ENCODE results near the gene INSYN2B.
"Not testable (repeated sequence)": the region's sequence is repeated elsewhere in the genome, so short reads cannot be mapped to it uniquely, and the experiment has no call there.

INSYN2B gene

DNA sequence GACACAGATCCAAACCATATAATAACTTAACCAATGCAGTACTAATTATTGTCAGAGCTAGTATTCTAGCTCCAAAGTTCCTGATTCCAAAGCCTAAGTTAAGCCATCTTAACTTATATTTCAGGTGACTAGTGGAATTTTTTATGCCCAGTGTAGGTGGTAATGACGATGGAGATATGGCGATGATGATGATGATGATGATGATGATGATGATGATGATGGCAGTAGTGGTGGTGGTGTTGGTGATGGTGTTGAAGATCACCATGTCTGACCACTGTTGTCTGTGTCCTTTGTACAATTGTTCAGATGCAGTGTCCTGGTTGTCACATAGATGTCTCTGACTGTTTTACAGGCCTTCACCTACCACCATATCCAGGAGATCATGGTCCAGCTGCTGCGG, 139.9 kb downstream of the INSYN2B start:
- no peak for DNase-seq

DNA sequence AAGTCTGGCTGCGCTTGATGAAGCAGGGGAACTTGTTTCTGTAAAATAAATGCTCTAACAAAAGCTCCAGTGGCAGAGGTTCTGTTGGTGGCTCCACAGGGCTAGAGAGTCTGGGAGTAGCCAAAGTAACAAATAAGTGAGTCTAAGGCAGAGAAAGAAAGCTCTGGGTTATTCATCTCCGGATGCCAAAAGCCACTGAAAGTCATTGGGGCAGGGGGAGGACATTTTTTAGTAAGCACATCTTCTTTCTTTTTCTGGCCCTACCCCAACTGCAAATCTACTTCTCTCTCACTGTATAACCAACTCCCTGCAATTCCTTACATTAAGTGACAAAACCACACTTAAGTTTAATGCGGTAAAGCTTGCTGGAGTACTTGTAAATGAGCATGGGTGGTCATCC, 141.6 kb downstream of the INSYN2B start:
- no peak for DNase-seq

DNA sequence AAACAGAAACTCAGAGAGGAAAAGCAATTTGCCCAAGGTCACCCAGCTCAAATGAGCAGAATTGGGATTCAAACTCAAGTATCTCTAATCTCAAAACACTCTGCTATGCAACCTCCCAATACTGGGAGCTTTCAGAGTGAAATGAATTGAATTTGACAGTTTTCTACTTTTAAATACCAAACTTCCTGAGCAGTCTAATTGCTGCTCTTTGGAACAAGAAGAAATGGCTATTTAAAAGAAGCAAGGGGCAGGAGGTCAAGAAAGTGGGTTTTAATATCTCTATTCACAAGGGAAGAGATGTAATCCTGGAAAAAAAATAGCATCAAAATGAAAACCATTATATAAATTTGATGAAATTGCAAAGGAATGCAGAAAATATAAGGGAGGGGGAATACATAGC, 142.6 kb downstream of the INSYN2B start:
- no peak for DNase-seq

DNA sequence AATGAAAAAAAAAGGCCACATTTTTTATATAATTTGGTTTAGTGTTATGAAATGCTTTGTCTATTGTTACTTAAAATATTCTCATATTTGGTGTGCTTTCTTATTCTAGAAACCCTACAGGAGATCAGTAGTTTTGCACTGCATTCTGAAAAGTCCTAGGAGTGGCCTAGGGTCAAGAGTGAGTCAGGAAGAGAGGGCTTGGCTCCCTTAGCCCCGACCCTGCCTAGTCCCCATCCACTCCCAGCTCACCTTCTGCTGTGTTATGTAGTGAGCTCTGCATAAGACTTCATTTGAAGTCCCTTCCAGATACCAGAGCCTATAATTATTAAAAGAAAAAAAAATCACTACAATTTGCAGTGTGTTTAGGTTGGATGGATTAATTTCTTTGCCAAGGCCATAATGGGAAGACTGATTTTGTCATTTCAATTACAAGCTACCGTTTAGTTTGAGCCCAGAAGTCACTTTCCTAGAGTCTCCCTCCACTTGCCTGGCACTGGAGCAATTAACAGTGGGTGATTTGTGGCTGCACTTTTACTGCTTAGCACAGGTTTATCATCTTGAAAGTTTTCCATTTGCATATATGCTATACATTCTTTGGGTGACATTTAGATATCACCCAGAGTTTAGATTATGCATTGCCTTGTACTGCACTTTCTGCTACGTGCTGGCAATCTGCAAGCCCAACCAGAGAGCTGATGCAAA, 143.3 kb downstream of the INSYN2B start:
- no peak for DNase-seq

DNA sequence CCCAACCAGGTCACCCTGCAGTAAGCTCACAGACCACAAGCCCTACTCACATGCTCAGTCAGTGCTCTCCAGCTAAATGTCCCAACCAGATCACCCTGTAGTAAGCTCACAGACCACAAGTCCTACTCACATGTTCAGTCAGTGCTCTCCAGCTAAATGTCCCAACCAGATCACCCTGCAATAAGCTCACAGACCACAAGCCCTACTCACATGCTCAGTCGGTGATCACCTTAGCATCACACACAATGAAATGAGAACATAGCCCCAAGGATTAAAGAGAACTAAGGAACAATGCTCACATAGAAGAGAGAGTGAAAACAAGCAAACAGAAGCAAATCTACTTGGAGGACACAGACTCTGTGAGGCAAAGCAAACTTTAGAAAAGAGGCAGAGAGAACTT, 145.8 kb downstream of the INSYN2B start:
- not testable (repeated sequence) for DNase-seq

DNA sequence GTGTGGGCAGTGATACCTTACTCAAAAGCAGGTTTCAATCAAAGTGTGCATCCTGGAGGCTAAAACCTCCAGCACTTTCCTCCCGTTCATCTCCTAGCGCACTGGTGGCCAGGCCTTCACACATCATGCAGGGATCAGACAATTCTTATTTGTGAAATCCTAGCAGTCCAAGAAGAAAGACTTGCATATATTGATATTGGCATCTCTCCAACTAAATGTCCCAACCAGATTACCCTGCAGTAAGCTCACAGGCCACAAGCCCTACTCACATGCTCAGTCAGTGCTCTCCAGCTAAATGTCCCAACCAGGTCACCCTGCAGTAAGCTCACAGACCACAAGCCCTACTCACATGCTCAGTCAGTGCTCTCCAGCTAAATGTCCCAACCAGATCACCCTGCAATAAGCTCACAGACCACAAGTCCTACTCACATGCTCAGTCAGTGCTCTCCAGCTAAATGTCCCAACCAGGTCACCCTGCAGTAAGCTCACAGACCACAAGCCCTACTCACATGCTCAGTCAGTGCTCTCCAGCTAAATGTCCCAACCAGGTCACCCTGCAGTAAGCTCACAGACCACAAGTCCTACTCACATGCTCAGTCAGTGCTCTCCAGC, 146.5 kb downstream of the INSYN2B start:
- not testable (repeated sequence) for DNase-seq

DNA sequence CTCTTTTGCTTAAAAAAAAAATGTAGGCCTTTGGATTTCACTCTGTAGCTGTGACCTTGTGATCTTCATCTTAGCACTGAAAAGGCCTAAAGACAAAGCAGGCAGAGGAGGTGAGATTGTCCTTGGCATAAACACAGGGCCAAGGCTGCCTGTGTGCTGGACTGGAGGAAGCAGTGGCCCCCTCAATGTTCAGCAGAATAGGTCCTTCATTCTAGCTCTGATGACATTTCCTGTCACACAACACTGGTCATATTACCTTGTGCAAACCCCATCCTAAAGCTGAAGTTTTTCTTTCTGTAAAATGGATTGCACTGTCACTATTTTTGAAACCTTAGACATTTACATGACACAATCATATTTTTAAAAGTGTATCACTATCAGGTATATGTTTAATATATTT, 147.4 kb downstream of the INSYN2B start:
- DNase-seq = no peak

DNA sequence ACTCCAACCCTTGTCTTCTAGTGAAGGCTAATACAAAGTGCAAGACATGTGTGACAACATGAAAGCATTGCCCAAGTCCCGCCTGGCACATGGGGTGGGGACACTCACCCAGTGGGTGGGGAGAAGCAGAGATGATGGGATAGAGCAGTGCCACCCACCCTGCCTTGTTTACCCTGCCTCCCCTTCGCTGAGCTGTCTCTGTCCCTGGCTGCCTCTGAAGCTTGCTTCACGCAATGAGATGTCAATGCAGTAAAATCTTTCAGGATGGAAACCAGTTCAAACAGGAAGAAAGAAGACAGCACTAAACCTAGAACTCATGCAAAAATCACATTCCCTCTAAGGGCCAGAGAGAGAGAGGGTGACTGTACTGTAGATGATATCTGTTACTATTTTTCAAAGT, 148.0 kb downstream of the INSYN2B start:
- DNase-seq = no peak

DNA sequence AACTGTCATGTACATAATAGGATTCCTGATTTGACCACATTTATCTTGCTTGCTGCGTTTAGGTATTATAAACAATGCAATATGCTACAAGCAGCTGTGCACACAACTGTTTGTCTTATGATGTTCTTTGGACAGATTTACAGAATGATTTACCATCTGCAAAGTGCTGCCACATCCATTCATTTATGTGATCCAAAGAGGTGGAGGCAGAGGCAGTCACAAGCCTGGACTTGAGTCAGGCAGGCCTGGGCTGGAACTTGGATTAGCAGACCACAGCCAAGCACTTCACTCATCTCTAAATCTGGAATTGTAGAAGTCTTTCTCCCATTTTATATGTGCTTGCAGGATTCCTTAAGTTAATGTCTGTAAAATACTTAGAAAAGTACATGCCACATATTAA, 149.0 kb downstream of the INSYN2B start:
- no peak for DNase-seq

DNA sequence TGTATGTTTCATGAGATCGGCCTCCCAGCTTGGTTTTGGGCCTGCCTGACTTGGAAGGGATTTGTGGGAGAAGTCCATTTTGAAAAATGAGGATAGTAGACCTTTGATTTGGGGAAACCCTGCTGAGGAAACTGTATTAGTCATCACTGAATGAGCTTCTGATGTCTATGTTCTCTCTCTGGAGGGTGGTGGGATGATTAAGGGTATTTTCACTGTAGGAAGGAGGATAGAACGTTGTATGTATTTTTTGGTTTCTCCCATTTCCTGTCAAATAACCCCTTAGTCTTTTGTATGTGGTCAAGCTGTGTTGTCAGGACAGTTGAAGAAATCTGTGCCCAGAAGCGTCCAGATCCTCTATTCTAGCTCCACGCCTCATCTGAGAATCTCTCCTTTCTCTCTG, 151.9 kb downstream of the INSYN2B start:
- DNase-seq = no peak

DNA sequence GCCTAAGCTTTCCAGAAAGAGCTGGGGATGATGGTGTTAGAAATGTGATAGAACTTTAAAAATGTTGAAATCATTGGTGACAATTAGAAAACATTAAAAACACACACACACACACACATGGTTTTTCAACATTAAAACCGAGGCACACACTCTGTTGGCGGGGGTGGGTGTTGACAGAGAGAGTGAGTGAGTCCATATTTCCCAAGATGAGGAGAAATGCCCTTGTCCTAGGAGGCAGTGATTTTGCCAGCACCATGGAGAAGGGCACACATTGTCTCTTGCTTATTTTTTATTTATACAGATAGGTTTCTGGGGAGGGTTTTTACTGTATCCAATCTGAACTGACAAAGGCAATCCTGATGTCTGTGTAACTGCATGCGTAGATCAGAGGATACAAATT, 152.5 kb downstream of the INSYN2B start:
- DNase-seq = no peak

DNA sequence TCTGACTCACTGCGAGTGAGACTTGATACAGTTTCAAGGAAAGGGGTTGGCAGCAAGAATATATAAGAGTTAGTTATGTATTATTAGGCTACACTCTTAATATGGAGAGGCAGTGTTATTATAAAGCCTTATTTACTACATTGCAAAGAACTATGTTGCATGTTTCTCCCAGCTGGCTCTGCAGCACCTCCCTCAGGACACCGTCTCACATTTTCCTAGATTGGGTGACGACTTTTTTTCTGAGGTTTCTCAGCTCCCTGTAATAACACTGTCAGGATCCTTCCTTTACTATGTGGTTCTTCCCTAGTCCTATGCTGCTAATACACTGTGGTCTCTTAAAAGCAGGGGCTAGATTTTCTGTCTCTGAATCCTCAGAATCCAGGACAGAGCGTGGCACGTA, 153.7 kb downstream of the INSYN2B start:
- no peak for DNase-seq

DNA sequence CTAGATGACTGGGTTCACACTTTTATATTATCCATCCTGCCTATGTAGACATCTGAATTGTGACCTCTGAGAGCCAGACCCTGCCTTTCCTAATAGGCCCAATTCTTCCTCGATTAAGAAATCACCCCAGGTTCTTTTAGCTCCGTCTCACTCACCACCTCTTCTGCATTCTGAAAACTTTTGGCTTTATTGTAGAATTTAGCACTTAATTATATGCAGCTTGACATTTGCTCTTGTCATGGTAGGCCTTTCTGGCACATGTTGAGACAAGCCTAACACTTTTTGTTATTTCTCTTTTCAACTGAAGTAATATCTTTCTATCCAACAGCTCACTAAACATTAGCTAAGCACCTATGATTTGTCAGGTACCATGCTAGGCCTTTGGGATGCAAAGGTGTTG, 163.3 kb downstream of the INSYN2B start:
- no peak for DNase-seq

DNA sequence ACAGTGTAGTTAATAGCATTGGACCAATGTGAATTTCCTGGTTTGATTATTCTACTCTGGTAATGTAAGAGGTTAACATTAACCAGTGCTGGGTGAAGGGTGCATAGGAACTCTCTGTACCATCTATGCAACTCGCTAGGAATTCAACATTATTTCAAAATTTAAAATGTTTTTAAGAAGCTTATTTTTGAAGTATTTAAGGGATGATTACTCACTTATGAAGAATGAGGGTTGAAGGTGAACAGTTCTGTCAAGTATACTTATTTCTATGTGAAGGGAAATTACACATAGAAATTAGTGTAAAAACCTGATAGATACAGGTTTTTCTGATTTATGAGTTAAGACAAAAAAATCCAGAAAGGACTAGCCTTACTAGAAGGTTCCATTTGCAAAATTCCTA, 165.8 kb downstream of the INSYN2B start:
- DNase-seq = no peak
